GM12875 (cell line): ENCODE data around the gene HTATIP2.

Experiments
- H3K4me3 ChIP-seq: one replicate; pipeline ENCODE4 v1.5.1; 2011; ENCODE audit warnings: low read depth, low read length, control low read depth
- CTCF ChIP-seq: IDR thresholded peaks from 2 replicates; pipeline ENCODE4 v1.5.1; 2011; ENCODE audit warnings: low read depth, mild to moderate bottlenecking, control low read depth, inconsistent platforms, low read length, moderate library complexity, borderline replicate concordance; ENCODE audit not compliant: insufficient read depth

The HTATIP2 gene

GRCh38 chr11:20388096-20389055, 24.9 kb downstream of the HTATIP2 start:
- TF ChIP-seq CTCF = no peak
- peak overlapping the region; percentile 76 for H3K4me3 ChIP-seq

- H3K4me3 ChIP-seq = no peak overlapping the region
Measured at GRCh38 chr11:20397281-20397680, 33.8 kb downstream of the HTATIP2 start.

GRCh38 chr11:20399498-20399897, 36.0 kb downstream of the HTATIP2 start:
- no peak overlapping the region for H3K4me3 ChIP-seq
- TF ChIP-seq CTCF = no peak

More at GRCh38 chr11:20397281-20397680, 33.8 kb downstream of the HTATIP2 start:
- peak; percentile 30; the same call in 1 of the 2 replicates for TF ChIP-seq CTCF

GRCh38 chr11:20403059-20403458, 39.5 kb downstream of the HTATIP2 start:
- TF ChIP-seq CTCF = no peak

GRCh38 chr11:20406484-20406883, 43.0 kb downstream of the HTATIP2 start:
- no peak for TF ChIP-seq CTCF
- no peak overlapping the region for H3K4me3 ChIP-seq

More at GRCh38 chr11:20403059-20403458, 39.5 kb downstream of the HTATIP2 start:
- H3K4me3 ChIP-seq = no peak overlapping the region

- TF ChIP-seq CTCF = no peak
- no peak overlapping the region for H3K4me3 ChIP-seq
Measured at GRCh38 chr11:20407344-20407743, 43.8 kb downstream of the HTATIP2 start.

GRCh38 chr11:20415432-20415831, 51.9 kb downstream of the HTATIP2 start:
- H3K4me3 ChIP-seq = no peak overlapping the region
- TF ChIP-seq CTCF = no peak
